Activated CD4-positive, alpha-beta T cell treated with anti-CD3 and anti-CD28 coated beads, Interleukin-2, amount 50 U/mL, for 16 hours (primary cell): ENCODE data around the gene SPTB.

Experiments used
- DNase-seq: peaks from one replicate; pipeline ENCODE4 v3.0.0-alpha.2; 2020

Gene SPTB

DNA sequence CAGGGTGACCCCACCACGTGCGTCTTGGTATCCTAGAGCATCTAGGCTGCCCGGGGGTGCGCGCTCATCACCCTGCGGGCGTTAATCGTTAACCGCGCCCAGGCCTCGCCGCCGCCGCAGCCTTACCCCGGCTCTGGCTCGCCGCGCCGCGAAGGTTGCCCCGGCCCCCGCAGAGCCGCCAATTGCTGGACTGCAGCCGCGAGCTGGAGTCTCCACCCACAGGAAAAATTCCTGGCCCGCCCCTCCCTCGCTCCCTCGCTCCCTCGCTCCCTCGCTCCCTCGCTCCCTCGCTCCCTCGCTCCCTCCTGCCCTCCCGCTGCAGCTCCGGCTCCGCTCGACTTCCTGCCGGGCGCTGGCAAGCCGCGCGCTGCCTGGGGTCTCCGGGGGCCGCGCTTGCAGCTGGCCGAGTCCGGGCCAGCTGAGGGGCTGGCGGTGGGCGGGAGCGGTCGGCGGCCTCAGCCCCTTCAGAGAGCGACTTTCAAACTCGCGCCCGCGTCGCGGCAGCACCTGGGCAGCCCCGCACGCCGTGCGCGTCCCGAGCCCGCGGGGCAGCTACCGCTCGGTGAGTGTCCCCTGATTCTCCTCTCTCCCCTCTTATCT is 175.5 kb downstream of the SPTB start, which contains the start of gene PLEKHG3:
TSS of gene PLEKHG3 (plus strand) at position 282 of the 600 bp plus-strand sequence. CDS start 23,208 bp downstream, outside the sequence.
- no peak for DNase-seq

DNA sequence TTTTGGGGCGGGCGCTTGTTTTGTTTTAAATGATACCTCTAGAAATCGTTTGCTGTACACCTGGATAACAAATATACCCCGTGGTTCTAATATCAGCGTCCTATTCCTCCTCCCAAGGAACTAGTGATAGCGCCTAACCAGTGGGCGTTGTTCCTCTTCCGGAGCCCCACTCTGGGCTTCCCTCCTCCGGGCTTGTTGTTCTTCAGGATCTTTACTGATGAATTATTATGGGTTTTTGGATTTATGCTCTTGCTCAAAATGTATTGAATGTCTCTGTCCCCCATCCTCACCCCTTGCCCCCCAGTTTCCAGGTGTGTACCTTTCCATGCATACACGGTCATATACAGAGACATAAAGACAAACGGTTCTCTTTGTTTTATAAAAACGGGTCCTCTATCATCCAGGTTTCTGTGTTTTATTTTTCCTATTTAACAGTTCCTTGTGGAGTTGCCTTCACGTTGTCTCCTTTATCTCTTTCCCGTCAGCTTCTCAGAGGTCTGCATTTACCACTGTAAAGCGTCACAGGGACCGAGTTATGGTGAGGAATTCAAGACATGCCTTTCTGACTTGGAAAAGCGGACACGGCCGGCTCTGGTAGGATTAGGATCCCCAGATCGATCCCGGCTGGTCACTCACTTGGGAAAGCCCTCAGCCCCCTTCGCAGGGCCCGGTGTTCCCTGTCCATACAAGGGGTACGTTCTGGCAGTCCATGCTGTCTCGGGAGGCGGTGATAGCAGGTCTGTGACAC is 176.1 kb downstream of the SPTB start:
- DNase-seq, result no peak

DNA sequence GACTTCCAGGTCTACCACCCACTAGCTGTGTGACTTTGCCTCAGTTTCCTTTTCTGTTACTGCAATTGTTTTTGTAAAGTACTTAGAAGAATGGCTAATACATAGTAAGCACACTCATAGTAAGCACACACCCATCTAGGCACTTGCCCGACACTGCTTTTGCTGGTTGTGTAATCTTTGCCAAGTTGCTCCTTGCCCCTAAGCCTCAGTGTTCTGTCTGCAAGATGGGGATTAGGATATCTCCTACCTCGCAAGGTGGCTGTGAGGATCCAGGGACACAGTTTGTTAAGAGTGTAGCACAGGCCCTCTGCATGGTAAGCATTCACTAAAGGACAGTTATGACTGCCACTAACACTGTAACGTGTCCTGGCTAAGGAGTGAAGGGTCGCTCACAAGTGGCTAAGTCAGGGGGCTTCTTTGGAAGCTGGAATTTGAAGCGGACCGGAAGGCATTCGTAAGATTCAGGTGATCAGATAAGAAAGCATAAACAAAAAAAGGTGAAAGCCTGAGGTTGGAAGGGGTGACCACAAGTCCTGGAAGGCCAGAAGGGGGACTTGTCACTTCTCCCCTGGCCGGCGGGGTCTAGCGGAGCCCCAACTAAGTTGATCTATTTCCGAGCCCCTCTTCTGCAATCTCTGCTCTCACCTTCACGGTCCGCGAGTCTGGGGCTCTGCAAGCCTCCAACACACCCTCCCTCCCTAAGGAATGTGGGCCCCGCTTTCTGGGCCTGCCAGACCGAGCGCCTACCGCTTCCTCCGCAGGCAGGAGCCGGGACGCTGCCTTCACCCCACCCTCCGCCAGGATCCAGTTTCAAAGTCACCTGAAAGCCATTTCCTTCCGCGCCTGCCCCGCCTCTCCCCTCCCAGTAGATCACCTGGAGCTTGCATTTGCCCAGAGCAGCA is 177.0 kb downstream of the SPTB start:
- DNase-seq, result no peak

DNA sequence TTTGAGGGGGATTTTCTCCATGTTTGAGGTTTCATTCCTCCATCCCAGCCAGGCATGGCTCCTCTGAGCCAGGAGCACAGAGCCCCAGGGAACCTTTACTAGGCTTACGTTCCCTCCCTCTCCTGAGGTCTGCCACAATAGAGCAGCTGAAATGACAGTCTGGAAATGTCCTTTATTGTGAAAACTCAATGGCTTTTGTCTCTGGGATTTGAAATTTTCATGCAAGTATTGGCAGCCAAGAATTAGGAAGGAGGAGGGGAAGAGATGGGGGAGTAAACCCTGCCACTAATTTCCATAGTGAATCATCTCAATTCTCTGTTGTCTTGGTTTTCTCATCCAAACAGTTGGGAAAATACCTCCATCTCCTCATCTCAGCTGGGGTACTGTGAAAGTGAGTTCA is 178.0 kb downstream of the SPTB start:
- DNase-seq, result no peak

DNA sequence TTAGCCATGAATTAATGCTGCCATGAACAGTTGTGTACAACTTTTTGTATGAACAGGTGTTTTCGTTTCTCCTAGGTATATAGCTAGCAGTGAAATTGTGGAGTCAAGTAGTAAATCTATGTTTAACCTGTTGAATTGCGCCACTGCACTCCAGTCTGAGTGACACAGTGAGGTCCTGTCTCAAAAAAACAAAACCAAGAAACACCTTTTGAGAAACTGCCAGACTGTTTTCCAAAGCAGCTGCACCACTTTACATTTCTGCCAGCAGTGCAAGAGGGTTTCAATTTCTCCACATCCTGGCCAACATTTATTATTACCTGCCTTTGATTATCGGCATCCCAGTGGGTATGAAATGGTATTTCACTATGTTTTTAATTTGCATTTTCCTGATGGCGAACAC is 178.8 kb downstream of the SPTB start:
- DNase-seq, result no peak

DNA sequence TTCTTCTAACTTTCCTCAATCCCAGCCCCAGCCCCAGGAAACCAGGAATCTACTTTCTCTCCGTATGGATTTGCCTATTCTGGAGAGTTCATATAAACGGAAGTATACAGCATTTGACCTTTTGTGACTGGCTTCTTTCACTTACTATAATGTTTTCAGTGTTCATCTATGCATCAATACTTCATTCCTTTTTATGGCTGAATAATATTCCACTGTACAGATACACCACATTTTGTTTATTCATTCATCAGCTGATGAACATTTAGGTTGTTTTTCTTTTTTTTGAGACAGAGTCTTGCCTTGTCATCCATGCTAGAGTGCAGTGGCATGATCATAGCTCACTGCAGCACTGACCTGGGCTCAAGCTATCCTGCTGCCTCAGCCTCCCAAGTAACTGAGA is 179.4 kb downstream of the SPTB start:
- no peak for DNase-seq

DNA sequence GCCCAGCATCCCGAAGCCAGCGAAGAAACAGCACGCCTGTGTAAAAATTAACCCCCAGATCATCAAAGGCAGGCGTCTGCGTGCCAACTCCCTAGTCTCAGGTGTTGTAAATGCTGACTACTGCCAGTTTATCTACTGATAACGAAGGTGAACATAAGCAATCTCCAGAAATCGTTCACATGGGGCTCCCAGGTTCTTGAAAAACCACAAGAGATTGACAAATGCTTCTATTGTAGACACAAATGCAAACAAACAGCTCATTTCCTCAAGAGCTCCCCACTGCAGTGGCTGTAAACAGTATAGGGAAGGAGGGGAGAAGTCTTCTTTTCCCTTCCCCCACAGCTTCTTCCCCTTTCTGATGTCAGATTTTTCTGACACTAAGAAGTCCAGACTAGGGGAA is 180.8 kb downstream of the SPTB start:
- peak; percentile 23 for DNase-seq

DNA sequence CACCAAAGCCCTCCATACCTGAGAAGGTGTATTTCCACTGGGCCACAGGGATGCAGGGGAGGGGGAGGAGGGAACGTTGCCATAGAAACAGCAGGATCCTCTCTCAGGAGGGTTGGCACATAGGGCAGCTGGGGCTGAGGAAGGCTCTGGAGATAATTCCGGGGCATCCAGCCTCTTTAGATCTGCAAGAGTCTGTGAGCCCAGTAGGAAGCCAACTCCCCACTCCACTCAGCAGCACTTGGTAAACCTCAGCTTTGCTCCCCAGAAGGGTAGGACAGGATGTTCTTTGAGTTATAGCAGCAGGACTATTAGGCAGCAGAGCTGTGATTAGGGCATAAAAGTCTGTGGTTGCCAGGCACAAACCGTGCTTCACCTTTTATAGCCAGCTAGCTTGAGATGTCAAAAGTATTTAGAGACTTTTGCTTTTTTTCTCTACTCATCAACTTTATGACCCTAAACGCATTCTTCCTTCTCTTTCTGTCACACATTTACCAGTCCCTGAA is 183.3 kb downstream of the SPTB start:
- no peak for DNase-seq
